Measurements from ENCODE around the gene IPO11.
"Not testable (repeated sequence)": the region's sequence is repeated elsewhere in the genome, so short reads cannot be mapped to it uniquely, and the experiment has no call there.

IPO11 gene

GRCh38 chr5:62650197-62650596, 237.6 kb downstream of the IPO11 start:
- DNase-seq: no peak

GRCh38 chr5:62652225-62652624, 239.7 kb downstream of the IPO11 start:
- no peak for DNase-seq

- DNase-seq: no peak
Observed at GRCh38 chr5:62653001-62653863, 240.7 kb downstream of the IPO11 start.

GRCh38 chr5:62653864-62654575, 241.5 kb downstream of the IPO11 start:
- DNase-seq: no peak

GRCh38 chr5:62657772-62658171, 245.2 kb downstream of the IPO11 start:
- DNase-seq: not testable (repeated sequence)

- no peak for DNase-seq
Observed at GRCh38 chr5:62661126-62661525, 248.6 kb downstream of the IPO11 start.

- DNase-seq: no peak
Observed at GRCh38 chr5:62662521-62662920, 250.0 kb downstream of the IPO11 start.

- DNase-seq: no peak
Observed at GRCh38 chr5:62671479-62671878, 258.9 kb downstream of the IPO11 start.

GRCh38 chr5:62676596-62676995, 264.0 kb downstream of the IPO11 start:
- DNase-seq: not testable (repeated sequence)

Measured in stimulated activated CD4-positive, alpha-beta T cell treated with anti-CD3 and anti-CD28 coated beads, Interleukin-4, amount 100 ng/mL, for 24 hours (primary cell).